BE2C (cell line): Measurements from ENCODE around the gene ZNF579.
A peak's percentile ranks its signal among the peaks of the same experiment; 100 is the strongest.

Experiments
- DNase-seq: peaks from one replicate; pipeline ENCODE4 v3.0.0-alpha.2; 2020
- H3K27me3 ChIP-seq: fragments of 250-450 bp; sonication (Bioruptor Pico); 2 replicates; pipeline ENCODE4 v1.5.1; 2020; ENCODE audit warnings: mild to moderate bottlenecking
- H3K36me3 ChIP-seq: fragments of 250-450 bp; sonication (Bioruptor Pico); 2 replicates; pipeline ENCODE4 v1.5.1; 2020; ENCODE audit warnings: mild to moderate bottlenecking
- H3K4me1 ChIP-seq: fragments of 250-450 bp; sonication (Bioruptor Pico); 2 replicates; pipeline ENCODE4 v1.5.1; 2020
- H3K4me3 ChIP-seq: 2 replicates; pipeline ENCODE4 v1.5.1; 2011; ENCODE audit warnings: low read depth, low read length
- H3K9me3 ChIP-seq: fragments of 250-450 bp; sonication (Bioruptor Pico); 2 replicates; pipeline ENCODE4 v1.5.1; 2020
- CTCF ChIP-seq: IDR thresholded peaks from 2 replicates; pipeline ENCODE4 v1.5.1; 2012; ENCODE audit warnings: mild to moderate bottlenecking, low read depth, low read length

ZNF579 gene

GRCh38 chr19:55539090-55539984 lies 41.3 kb downstream of the ZNF579 start:
- Histone ChIP-seq H3K4me3 (no peak overlapping the region), H3K36me3 (no peaks in the 10 kb centered on the region), H3K9me3 (no peaks in the 10 kb centered on the region), H3K27me3 (no peaks in the 10 kb centered on the region), H3K4me1 (no peaks in the 10 kb centered on the region)
- no peak for TF ChIP-seq CTCF
- no peak for DNase-seq

GRCh38 chr19:55538132-55538531 lies 42.5 kb downstream of the ZNF579 start:
- H3K9me3 ChIP-seq = no peaks in the 10 kb centered on the region
- H3K27me3 ChIP-seq = no peaks in the 10 kb centered on the region
- no peaks in the 10 kb centered on the region for H3K4me1 ChIP-seq
- H3K36me3 ChIP-seq = no peaks in the 10 kb centered on the region
- H3K4me3 ChIP-seq = no peak overlapping the region
- DNase-seq = no peak
- no peak for TF ChIP-seq CTCF

GRCh38 chr19:55537741-55538111 lies 42.9 kb downstream of the ZNF579 start:
- H3K27me3 ChIP-seq = no peaks in the 10 kb centered on the region
- TF ChIP-seq CTCF = no peak
- H3K4me1 ChIP-seq = no peaks in the 10 kb centered on the region
- DNase-seq = no peak
- no peaks in the 10 kb centered on the region for H3K36me3 ChIP-seq
- no peaks in the 10 kb centered on the region for H3K9me3 ChIP-seq
- no peak overlapping the region for H3K4me3 ChIP-seq

- Histone ChIP-seq H3K4me3 (no peak within 1 kb of the TSS), H3K36me3 (no peaks in the 10 kb centered on the region), H3K4me1 (no peaks in the 10 kb centered on the region), H3K27me3 (no peaks in the 10 kb centered on the region), H3K9me3 (no peaks in the 10 kb centered on the region)
- no peak for TF ChIP-seq CTCF
- DNase-seq = peak; percentile 23
Observed at GRCh38 chr19:55536951-55537740, 43.5 kb downstream of the ZNF579 start, which contains the start of gene SBK2. SBK2 (minus strand) TSS chr19:55537133; CDS start chr19:55536294, 839 bp downstream.

GRCh38 chr19:55536366-55536765 lies 44.3 kb downstream of the ZNF579 start:
- H3K36me3 ChIP-seq = no peaks in the 10 kb centered on the region
- no peaks in the 10 kb centered on the region for H3K27me3 ChIP-seq
- TF ChIP-seq CTCF = no peak
- no peaks in the 10 kb centered on the region for H3K9me3 ChIP-seq
- H3K4me1 ChIP-seq = no peaks in the 10 kb centered on the region
- DNase-seq = no peak
- H3K4me3 ChIP-seq = no peak overlapping the region
